DMS 273 (cell line): ENCODE measurements around the gene KRCC1.

ENCODE experiments used
- DNase-seq: peaks from one replicate; lab custom pipeline; 2025; ENCODE audit not compliant: unreplicated experiment; lab: John Stamatoyannopoulos, UW

The KRCC1 gene

GRCh38 chr2:88055371-88056128, at the start of gene KRCC1:
Gene KRCC1 (minus strand): TSS chr2:88055783. CDS start chr2:88028563, 27,220 bp downstream.
- peak; percentile 98 for DNase-seq

GRCh38 chr2:88100489-88100858, 44.9 kb upstream of the KRCC1 start:
- DNase-seq = no peak

GRCh38 chr2:88099798-88100488, 44.4 kb upstream of the KRCC1 start:
- peak; percentile 43 for DNase-seq

- DNase-seq = no peak
These were observed 42.9 kb upstream of the KRCC1 start for GRCh38 chr2:88098558-88098900.

- DNase-seq = no peak
These were observed 42.4 kb upstream of the KRCC1 start for GRCh38 chr2:88097891-88098557.

- DNase-seq = no peak
These were observed 41.6 kb upstream of the KRCC1 start for GRCh38 chr2:88097192-88097591.

GRCh38 chr2:88096708-88097107, 41.1 kb upstream of the KRCC1 start:
- no peak for DNase-seq

GRCh38 chr2:88095022-88095421, 39.4 kb upstream of the KRCC1 start:
- no peak for DNase-seq

GRCh38 chr2:88092773-88093172, 37.2 kb upstream of the KRCC1 start:
- no peak for DNase-seq

GRCh38 chr2:88091943-88092342, 36.4 kb upstream of the KRCC1 start:
- no peak for DNase-seq

GRCh38 chr2:88090446-88091283, 35.1 kb upstream of the KRCC1 start:
- no peak for DNase-seq

GRCh38 chr2:88088999-88089398, 33.4 kb upstream of the KRCC1 start:
- DNase-seq = no peak

- no peak for DNase-seq
These were observed 32.2 kb upstream of the KRCC1 start for GRCh38 chr2:88087763-88088162.

GRCh38 chr2:88087073-88087472, 31.5 kb upstream of the KRCC1 start:
- no peak for DNase-seq

GRCh38 chr2:88086401-88086800, 30.8 kb upstream of the KRCC1 start:
- DNase-seq = no peak

- DNase-seq = no peak
These were observed 30.0 kb upstream of the KRCC1 start for GRCh38 chr2:88085602-88086001.

GRCh38 chr2:88085099-88085498, 29.5 kb upstream of the KRCC1 start:
- DNase-seq = no peak

- no peak for DNase-seq
These were observed 27.2 kb upstream of the KRCC1 start for GRCh38 chr2:88082781-88083180.

GRCh38 chr2:88081924-88082608, 26.5 kb upstream of the KRCC1 start:
- DNase-seq = no peak

GRCh38 chr2:88080545-88080944, 25.0 kb upstream of the KRCC1 start:
- DNase-seq = no peak
